Measurements from ENCODE around the gene RAB15. TPM values are rescaled to one million over a fixed set of nuclear protein-coding genes. Genes with fewer than 3 reads are reported as not detected.

Gene RAB15
- total RNA-seq, 4 donors from 2014 or later: 11.6 to 50.9 (median 19.4) TPM

DNA sequence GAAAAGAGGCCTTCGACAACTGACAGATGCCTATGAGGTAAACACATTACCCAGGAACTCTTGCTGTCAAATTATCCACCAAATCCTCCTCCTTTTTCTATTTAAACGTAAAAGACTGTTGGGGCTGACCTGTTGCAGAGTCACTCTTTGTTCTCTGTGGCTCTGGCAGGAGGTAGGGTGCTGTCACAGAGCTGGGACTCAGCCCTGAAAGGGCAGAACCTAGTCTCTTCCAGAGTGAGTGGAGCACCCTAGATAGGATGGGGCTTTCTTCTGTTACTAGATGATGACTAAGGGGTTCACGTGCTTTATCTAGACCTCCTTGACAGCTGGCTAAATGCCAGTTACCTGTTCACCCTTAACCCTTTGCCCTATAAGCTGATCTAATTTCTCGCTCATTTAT, 40.2 kb upstream of the RAB15 start:
- in situ Hi-C loops (cut with MboI; ENCODE audit: low pct_ligation_motif_present in 1 of 4, low pct_unique_long_range_greater_than_20kb in 1 of 4, low sequenced_read_pairs in 3 of 4) (no loop called here), intact Hi-C loops (cut with DNase I; ENCODE audit: low total_unique reads) (no loop called here)
- Histone ChIP-seq H3K36me3 (peaks cover 0 to 13% (median 0%) of the 10 kb centered on the region in 4 donors), H3K27me3 (no peaks in the 10 kb centered on the region), H3K4me3 (no peak overlapping the region), H3K9me3 (no peaks in the 10 kb centered on the region), H3K4me1 (no peaks in the 10 kb centered on the region), H3K27ac (no peak overlapping the region)
- WGBS, 2 donors (ENCODE audit: low coverage in 1 of 2): 75 to 88% methylated on average over 3 to 4 of the region's 4 CpGs
- DNase-seq: no peak
- TF ChIP-seq EP300 (IDR thresholded peaks at IDR 0.05; ENCODE audit: low read depth): no peak
- TF ChIP-seq POLR2A (IDR thresholded peaks at IDR 0.05): no peak
- no peak for TF ChIP-seq POLR2AphosphoS5 (IDR thresholded peaks at IDR 0.05)
- TF ChIP-seq, protein P1, sequence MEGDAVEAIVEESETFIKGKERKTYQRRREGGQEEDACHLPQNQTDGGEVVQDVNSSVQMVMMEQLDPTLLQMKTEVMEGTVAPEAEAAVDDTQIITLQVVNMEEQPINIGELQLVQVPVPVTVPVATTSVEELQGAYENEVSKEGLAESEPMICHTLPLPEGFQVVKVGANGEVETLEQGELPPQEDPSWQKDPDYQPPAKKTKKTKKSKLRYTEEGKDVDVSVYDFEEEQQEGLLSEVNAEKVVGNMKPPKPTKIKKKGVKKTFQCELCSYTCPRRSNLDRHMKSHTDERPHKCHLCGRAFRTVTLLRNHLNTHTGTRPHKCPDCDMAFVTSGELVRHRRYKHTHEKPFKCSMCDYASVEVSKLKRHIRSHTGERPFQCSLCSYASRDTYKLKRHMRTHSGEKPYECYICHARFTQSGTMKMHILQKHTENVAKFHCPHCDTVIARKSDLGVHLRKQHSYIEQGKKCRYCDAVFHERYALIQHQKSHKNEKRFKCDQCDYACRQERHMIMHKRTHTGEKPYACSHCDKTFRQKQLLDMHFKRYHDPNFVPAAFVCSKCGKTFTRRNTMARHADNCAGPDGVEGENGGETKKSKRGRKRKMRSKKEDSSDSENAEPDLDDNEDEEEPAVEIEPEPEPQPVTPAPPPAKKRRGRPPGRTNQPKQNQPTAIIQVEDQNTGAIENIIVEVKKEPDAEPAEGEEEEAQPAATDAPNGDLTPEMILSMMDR (IDR thresholded peaks at IDR 0.05): no peak

DNA sequence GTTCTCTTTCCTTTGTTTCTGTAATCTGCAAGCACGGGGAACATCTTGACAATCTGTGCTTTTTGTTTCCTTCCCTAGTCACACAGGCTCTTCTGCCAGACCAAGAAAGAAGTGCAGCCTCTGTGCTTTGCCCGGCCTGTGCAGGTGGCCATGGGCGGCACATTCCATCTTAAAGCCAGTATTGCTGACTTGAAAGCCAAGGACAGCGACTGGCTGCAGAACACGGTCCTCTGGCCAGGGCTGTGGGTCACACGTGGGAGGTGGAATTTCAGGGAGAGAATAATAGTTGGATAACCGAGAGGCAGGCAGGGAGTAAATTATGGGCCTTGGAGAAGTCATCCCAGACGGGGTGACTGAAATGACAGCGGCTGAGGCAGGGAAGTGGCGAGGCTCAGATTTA, 39.4 kb upstream of the RAB15 start:
- no peak overlapping the region for H3K27ac ChIP-seq
- intact Hi-C loops (cut with DNase I; ENCODE audit: low total_unique reads): no loop called here

DNA sequence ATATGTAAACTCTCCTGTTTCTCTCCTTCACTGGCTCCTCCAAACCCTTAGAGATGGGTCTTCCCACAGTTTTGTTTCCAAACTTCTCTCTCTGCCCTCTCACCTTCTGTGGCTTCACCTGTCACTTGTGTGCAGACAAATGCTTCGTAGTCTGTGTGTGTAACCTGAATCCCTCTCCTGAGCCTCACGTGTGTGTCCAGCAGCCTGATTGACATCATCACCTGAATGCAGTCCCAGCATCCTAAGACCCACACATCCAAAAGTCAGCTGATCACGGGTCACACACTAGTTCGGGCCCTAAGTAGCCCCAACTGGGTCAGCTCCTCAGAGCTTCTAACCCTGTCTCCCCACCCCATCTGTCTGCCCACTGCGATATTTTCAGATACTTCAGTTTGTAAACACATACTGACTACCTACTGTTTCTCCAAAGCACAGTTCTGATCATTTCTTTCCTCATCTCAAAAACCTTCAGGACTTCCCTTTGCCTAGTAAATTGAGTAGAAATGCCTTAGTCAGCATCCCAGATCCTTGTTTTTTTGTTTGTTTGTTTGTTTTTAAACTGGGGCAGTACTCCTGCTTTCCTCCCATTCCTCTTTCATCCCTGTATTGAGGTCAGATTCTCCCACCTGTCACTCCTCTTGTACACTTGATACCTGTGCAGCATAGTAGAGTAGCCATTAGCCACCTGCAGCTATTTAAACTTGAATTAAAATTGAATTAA, 38.2 kb upstream of the RAB15 start:
- intact Hi-C loops (cut with DNase I; ENCODE audit: low total_unique reads) (no loop called here), in situ Hi-C loops (cut with MboI; ENCODE audit: low pct_ligation_motif_present in 1 of 4, low pct_unique_long_range_greater_than_20kb in 1 of 4, low sequenced_read_pairs in 3 of 4) (no loop called here)
- Histone ChIP-seq H3K9me3 (no peaks in the 10 kb centered on the region), H3K36me3 (peaks cover 0 to 13% (median 0%) of the 10 kb centered on the region in 4 donors), H3K4me1 (no peaks in the 10 kb centered on the region), H3K27ac (no peak overlapping the region), H3K27me3 (no peaks in the 10 kb centered on the region), H3K4me3 (no peak overlapping the region)
- 94 to 100% methylated on average over 5 of the region's 5 CpGs for WGBS, 2 donors (ENCODE audit: low coverage in 1 of 2)
- no peak for DNase-seq
- TF ChIP-seq POLR2AphosphoS5 (IDR thresholded peaks at IDR 0.05): no peak

More for the DNA sequence above, 39.4 kb upstream of the RAB15 start:
- no peak for DNase-seq
- TF ChIP-seq POLR2A (IDR thresholded peaks at IDR 0.05) (no peak), POLR2AphosphoS5 (IDR thresholded peaks at IDR 0.05) (no peak), EP300 (IDR thresholded peaks at IDR 0.05; ENCODE audit: low read depth) (no peak)
- TF ChIP-seq, protein P1 (IDR thresholded peaks at IDR 0.05): no peak
- 85 to 94% methylated on average over 4 to 10 of the region's 10 CpGs for WGBS, 2 donors (ENCODE audit: low coverage in 1 of 2)
- H3K27me3 ChIP-seq: no peaks in the 10 kb centered on the region
- H3K4me1 ChIP-seq: no peaks in the 10 kb centered on the region
- in situ Hi-C loops (cut with MboI; ENCODE audit: low pct_ligation_motif_present in 1 of 4, low pct_unique_long_range_greater_than_20kb in 1 of 4, low sequenced_read_pairs in 3 of 4): no loop called here
- H3K36me3 ChIP-seq: peaks cover 0 to 13% (median 0%) of the 10 kb centered on the region in 4 donors
- H3K4me3 ChIP-seq: no peak overlapping the region
- no peaks in the 10 kb centered on the region for H3K9me3 ChIP-seq

DNA sequence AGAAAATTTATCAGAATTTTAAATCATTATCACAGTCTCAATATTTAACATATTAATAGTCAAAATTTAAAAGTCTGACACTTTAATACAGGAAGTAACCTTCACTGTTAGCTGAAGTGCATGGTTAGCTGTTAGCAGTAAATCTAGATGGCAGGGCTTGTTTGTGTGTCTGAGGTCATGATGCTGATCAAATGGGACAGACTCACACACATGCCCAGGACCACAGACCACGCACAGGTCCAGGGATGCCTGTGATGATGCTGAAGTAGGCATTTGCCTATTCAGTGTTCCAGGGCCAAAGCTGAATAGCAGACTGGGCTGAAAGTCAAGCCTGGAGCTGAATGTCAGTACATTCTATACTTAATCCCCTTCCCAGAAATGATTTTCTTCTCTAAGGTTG, 35.1 kb upstream of the RAB15 start:
- no peak for DNase-seq
- Histone ChIP-seq H3K27me3 (no peaks in the 10 kb centered on the region), H3K4me3 (no peak overlapping the region), H3K9me3 (no peaks in the 10 kb centered on the region), H3K4me1 (no peaks in the 10 kb centered on the region), H3K36me3 (peaks cover 0 to 7% (median 0%) of the 10 kb centered on the region in 4 donors), H3K27ac (no peak overlapping the region)
- in situ Hi-C loops (cut with MboI; ENCODE audit: low pct_ligation_motif_present in 1 of 4, low pct_unique_long_range_greater_than_20kb in 1 of 4, low sequenced_read_pairs in 3 of 4): no loop called here
- TF ChIP-seq POLR2AphosphoS5 (IDR thresholded peaks at IDR 0.05) (no peak), POLR2A (IDR thresholded peaks at IDR 0.05) (no peak), EP300 (IDR thresholded peaks at IDR 0.05; ENCODE audit: low read depth) (no peak)
- TF ChIP-seq, protein P1 (IDR thresholded peaks at IDR 0.05): no peak
- WGBS, 2 donors (ENCODE audit: low coverage in 1 of 2): 86 to 93% methylated on average over 1 of the region's 1 CpG
- intact Hi-C loops (cut with DNase I; ENCODE audit: low total_unique reads): no loop called here

Measured in transverse colon (tissue), 4 donors.